Measurements from ENCODE around the gene WIPF2. TPM values are rescaled to one million over a fixed set of nuclear protein-coding genes. Genes with fewer than 3 reads are reported as not detected.

The WIPF2 gene
- total RNA-seq, 2 experiments from 2014 or later: 15.3 to 17.9 TPM

DNA sequence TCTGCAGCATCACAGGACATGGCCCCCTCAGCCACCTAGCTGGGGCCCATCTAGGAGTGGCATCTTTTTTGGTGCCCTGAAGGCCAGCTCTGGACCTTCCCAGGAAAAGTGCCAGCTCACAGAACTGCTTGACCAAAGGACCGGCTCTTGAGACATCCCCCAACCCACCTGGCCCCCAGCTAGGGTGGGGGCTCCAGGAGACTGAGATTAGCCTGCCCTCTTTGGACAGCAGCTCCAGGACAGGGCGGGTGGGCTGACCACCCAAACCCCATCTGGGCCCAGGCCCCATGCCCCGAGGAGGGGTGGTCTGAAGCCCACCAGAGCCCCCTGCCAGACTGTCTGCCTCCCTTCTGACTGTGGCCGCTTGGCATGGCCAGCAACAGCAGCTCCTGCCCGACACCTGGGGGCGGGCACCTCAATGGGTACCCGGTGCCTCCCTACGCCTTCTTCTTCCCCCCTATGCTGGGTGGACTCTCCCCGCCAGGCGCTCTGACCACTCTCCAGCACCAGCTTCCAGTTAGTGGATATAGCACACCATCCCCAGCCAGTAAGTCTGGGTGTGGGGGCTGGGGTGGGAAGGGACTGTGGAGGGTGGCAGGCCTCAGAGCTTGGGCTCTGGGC, 111.9 kb downstream of the WIPF2 start:
- POLR2A ChIA-PET: interaction anchor here (0.5 to 3.1 kb wide), 10 partner anchors 8 to 154 kb away, joined by 3 to 12 read pairs (median 3); no protein-coding TSS in a partner anchor
- TF ChIP-seq, protein P1, sequence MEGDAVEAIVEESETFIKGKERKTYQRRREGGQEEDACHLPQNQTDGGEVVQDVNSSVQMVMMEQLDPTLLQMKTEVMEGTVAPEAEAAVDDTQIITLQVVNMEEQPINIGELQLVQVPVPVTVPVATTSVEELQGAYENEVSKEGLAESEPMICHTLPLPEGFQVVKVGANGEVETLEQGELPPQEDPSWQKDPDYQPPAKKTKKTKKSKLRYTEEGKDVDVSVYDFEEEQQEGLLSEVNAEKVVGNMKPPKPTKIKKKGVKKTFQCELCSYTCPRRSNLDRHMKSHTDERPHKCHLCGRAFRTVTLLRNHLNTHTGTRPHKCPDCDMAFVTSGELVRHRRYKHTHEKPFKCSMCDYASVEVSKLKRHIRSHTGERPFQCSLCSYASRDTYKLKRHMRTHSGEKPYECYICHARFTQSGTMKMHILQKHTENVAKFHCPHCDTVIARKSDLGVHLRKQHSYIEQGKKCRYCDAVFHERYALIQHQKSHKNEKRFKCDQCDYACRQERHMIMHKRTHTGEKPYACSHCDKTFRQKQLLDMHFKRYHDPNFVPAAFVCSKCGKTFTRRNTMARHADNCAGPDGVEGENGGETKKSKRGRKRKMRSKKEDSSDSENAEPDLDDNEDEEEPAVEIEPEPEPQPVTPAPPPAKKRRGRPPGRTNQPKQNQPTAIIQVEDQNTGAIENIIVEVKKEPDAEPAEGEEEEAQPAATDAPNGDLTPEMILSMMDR (IDR thresholded peaks at IDR 0.05): no peak
- no peaks in the 10 kb centered on the region for H3K9me3 Mint-ChIP-seq
- peak overlapping the region; percentile 83 for H3K27ac Mint-ChIP-seq
- ATAC-seq (no peak), DNase-seq (no peak)
- peak overlapping the region; percentile 60 for H3K4me3 Mint-ChIP-seq
- peaks cover 38% of the 10 kb centered on the region for H3K36me3 Mint-ChIP-seq (ENCODE audit: low read depth)
- no peaks in the 10 kb centered on the region for H3K27me3 Mint-ChIP-seq
- peaks cover 78% of the 10 kb centered on the region for H3K4me1 Mint-ChIP-seq (ENCODE audit: low read depth)
- intact Hi-C loops (cut with micrococcal nuclease): no loop called here
- CTCF ChIA-PET: interaction anchor here (0.6 to 2.8 kb wide), 8 partner anchors 10 to 1939 kb away, joined by 3 to 15 read pairs (median 4); no protein-coding TSS in a partner anchor

DNA sequence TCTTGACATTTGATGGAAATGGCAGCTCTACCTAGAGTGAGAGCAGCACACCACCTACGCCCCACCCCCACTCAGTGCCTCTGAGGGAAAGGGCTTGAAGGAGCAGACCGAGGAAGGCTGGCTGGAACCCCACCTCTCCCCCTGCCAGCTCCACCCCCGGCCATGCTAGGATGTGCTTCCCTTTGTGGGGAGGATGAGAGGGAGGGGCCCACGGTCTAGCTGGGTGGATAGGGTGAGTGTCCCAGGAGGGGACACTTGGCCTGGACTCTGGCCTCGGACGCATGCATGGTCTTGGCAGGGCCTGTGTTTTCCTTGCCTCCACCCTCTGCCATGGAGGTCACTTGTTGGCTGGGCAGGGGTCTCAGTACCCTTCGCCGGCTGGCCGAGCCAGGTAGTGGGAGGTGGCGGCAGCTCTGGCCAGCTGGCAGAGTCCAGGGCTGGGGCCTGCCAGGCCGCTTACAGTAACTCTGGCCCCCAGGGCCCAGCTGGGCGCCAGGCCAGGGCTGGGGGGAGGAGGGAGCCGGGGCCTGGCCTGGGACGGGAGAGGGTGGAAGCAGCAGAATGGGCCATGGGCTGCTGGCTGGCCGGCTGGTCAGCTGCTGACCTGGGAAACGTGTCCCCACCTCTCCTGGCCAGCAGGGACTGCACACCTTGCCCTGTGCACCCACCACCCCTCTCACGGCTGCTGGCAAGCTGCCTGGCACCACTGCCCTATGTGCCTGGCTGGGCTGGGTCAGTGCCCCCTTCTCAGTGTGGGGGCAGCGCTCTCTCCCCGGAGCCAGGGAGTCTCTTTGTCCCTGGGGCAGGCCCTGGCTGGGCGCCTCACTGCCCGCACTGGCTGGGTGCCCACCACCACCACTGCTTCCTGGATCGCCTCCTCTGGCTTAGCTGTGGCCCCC, 112.9 kb downstream of the WIPF2 start:
- TF ChIP-seq, protein P1 (IDR thresholded peaks at IDR 0.05): no peak
- peak overlapping the region; percentile 80 for H3K27ac Mint-ChIP-seq
- peak; percentile 18 for ATAC-seq

More for the DNA sequence above, 112.9 kb downstream of the WIPF2 start:
- peaks cover 38% of the 10 kb centered on the region for H3K36me3 Mint-ChIP-seq (ENCODE audit: low read depth)
- peaks cover 71% of the 10 kb centered on the region for H3K4me1 Mint-ChIP-seq (ENCODE audit: low read depth)
- DNase-seq: peak; percentile 59
- CTCF ChIA-PET: interaction anchor here (1.1 to 2.8 kb wide), 6 partner anchors 15 to 31 kb away, joined by 3 to 15 read pairs (median 5); no protein-coding TSS in a partner anchor
- POLR2A ChIA-PET: interaction anchor here (0.5 to 3.1 kb wide), 9 partner anchors 8 to 155 kb away, joined by 3 to 12 read pairs (median 3); no protein-coding TSS in a partner anchor
- no peaks in the 10 kb centered on the region for H3K9me3 Mint-ChIP-seq
- peak overlapping the region; percentile 15 for H3K4me3 Mint-ChIP-seq
- no peaks in the 10 kb centered on the region for H3K27me3 Mint-ChIP-seq
- intact Hi-C loops (cut with micrococcal nuclease): no loop called here

Small RNA genes lying within 50 kb of the gene (microRNA-seq; reads per million reads assigned to microRNA genes)
- gene MIR6867 (ENCODE audit: borderline microRNAs expressed, borderline replicate concordance): not detected

Other genes with a start within 250 kb of the WIPF2 start
- 100 to 1,000 TPM; 149 to 153 TPM for gene PSMD3, start 238.5 kb upstream of the WIPF2 start, total RNA-seq
- not detected for gene CSF3, start 203.9 kb upstream of the WIPF2 start, total RNA-seq
- 10 to 100 TPM; 90.2 to 96.4 TPM for gene MED24, start 164.9 kb upstream of the WIPF2 start, total RNA-seq
- 10 to 100 TPM; 11.1 to 13.8 TPM for gene THRA, start 156.3 kb upstream of the WIPF2 start, total RNA-seq
- 1 to 10 TPM; 6.0 to 6.5 TPM for gene NR1D1, start 118.7 kb upstream of the WIPF2 start, total RNA-seq
- gene MSL1, start 97.3 kb upstream of the WIPF2 start, total RNA-seq: 10 to 100 TPM; 69.0 to 70.1 TPM
- gene CASC3, start 78.8 kb upstream of the WIPF2 start, total RNA-seq: 10 to 100 TPM; 75.1 to 75.6 TPM
- gene RAPGEFL1, start 41.8 kb upstream of the WIPF2 start, total RNA-seq: 1 to 10 TPM; 3.8 to 5.4 TPM
- 100 to 1,000 TPM; 110 to 118 TPM for gene CDC6, start 68.6 kb downstream of the WIPF2 start, total RNA-seq
- 10 to 100 TPM; 34.7 to 36.2 TPM for gene RARA, start 89.9 kb downstream of the WIPF2 start, total RNA-seq
- gene GJD3, start 145.4 kb downstream of the WIPF2 start, total RNA-seq: not detected
- 100 to 1,000 TPM; 273 to 280 TPM for gene TOP2A, start 198.6 kb downstream of the WIPF2 start, total RNA-seq
- 10 to 100 TPM; 10.7 to 11.6 TPM for gene IGFBP4, start 224.1 kb downstream of the WIPF2 start, total RNA-seq